Glutamatergic neuron (in vitro differentiated cells): Measurements from ENCODE around the gene NECAB2. TPM values are rescaled to one million over a fixed set of nuclear protein-coding genes. Genes with fewer than 3 reads are reported as not detected.
A peak's percentile ranks its signal among the peaks of the same experiment; 100 is the strongest.

Experiments
- DNase-seq: peaks from one replicate; pipeline ENCODE4 v3.0.0; 2022
- H3K27ac Mint-ChIP-seq: one replicate; pipeline ENCODE4 v1.8.0; 2020; ENCODE audit warnings: mild to moderate bottlenecking, mixed read lengths, inconsistent platforms; ENCODE audit not compliant: unreplicated experiment
- H3K27me3 Mint-ChIP-seq: one replicate; pipeline ENCODE4 v1.8.0; 2020; ENCODE audit warnings: mild to moderate bottlenecking, moderate library complexity, mixed read lengths, inconsistent platforms; ENCODE audit not compliant: unreplicated experiment
- H3K36me3 Mint-ChIP-seq: one replicate; pipeline ENCODE4 v1.8.0; 2020; ENCODE audit warnings: mild to moderate bottlenecking, mixed read lengths, inconsistent platforms; ENCODE audit not compliant: unreplicated experiment
- H3K4me1 Mint-ChIP-seq: one replicate; pipeline ENCODE4 v1.8.0; 2020; ENCODE audit warnings: mild to moderate bottlenecking, low read depth, mixed read lengths, inconsistent platforms; ENCODE audit not compliant: unreplicated experiment
- H3K4me3 Mint-ChIP-seq: one replicate; pipeline ENCODE4 v1.8.0; 2020; ENCODE audit warnings: mild to moderate bottlenecking, mixed read lengths, inconsistent platforms; ENCODE audit not compliant: unreplicated experiment
- H3K9me3 Mint-ChIP-seq: one replicate; pipeline ENCODE4 v1.8.0; 2020; ENCODE audit warnings: mild to moderate bottlenecking, moderate library complexity, mixed read lengths, inconsistent platforms; ENCODE audit not compliant: unreplicated experiment
- long read RNA-seq: library from polyadenylated mRNA; unstranded; transcript quantifications from one replicate; pipeline ENCODE4 v2.0.0, GENCODE V29; 2020; ENCODE audit not compliant: unreplicated experiment
- total RNA-seq: library from RNA; stranded (reverse); fragmentation: NEBNext Ultra II Directional; extraction: Animal tissue kit (Norgen Biotek cat#: 25700); gene quantifications from one replicate; pipeline ENCODE4 v1.2.1, GENCODE V29; 2021; ENCODE audit not compliant: unreplicated experiment
- TF ChIP-seq, protein P1 (sequence below): fragments of 200-600 bp; sonication (generic); IDR thresholded peaks from one replicate; pipeline ENCODE4 v1.5.0; 2021; ENCODE audit not compliant: partially characterized antibody, unreplicated experiment

The NECAB2 gene
- total RNA-seq, result 112 TPM
- long read RNA-seq, partial matches to known transcripts, result 3 of 10 reads
- long read RNA-seq, other reads (novel, unspliced or antisense), result 3 of 10 reads

DNA sequence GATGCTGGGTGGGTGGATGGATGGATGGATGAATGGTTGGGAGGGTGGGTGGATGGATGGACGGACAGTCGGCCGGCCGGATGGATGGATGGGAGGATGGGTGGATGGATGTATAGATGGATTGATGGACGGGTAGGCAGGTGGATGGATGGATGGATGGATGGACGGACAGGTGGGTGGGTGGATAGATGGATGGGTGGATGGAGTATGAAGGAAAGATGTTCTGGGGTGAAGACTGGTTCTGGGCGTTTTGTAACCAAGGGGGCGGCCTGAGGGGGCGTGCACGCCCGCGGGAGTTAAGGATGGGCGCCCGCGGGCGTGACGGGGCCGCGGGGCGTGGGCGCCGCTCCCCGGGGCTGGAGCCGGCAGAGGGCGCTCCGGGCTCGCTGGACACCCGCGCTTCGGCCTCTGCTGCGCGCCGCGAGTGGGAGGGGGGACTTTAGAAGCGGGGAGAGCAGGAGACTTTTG is at the start of gene NECAB2:
NECAB2 (plus strand) TSS at position 407 of the 468 bp plus-strand sequence. CDS start 405 bp downstream, outside the sequence.
- Mint-ChIP-seq H3K4me1 (peaks cover 2% of the 10 kb centered on the region), H3K27me3 (peaks cover 11% of the 10 kb centered on the region), H3K27ac (peak within 1 kb of the TSS; percentile 72), H3K4me3 (peak within 1 kb of the TSS; percentile 88), H3K36me3 (no peaks in the 10 kb centered on the region), H3K9me3 (peaks cover 8% of the 10 kb centered on the region)
- TF ChIP-seq, protein P1, sequence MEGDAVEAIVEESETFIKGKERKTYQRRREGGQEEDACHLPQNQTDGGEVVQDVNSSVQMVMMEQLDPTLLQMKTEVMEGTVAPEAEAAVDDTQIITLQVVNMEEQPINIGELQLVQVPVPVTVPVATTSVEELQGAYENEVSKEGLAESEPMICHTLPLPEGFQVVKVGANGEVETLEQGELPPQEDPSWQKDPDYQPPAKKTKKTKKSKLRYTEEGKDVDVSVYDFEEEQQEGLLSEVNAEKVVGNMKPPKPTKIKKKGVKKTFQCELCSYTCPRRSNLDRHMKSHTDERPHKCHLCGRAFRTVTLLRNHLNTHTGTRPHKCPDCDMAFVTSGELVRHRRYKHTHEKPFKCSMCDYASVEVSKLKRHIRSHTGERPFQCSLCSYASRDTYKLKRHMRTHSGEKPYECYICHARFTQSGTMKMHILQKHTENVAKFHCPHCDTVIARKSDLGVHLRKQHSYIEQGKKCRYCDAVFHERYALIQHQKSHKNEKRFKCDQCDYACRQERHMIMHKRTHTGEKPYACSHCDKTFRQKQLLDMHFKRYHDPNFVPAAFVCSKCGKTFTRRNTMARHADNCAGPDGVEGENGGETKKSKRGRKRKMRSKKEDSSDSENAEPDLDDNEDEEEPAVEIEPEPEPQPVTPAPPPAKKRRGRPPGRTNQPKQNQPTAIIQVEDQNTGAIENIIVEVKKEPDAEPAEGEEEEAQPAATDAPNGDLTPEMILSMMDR, result peak; percentile 56
- peak; percentile 78 for DNase-seq

DNA sequence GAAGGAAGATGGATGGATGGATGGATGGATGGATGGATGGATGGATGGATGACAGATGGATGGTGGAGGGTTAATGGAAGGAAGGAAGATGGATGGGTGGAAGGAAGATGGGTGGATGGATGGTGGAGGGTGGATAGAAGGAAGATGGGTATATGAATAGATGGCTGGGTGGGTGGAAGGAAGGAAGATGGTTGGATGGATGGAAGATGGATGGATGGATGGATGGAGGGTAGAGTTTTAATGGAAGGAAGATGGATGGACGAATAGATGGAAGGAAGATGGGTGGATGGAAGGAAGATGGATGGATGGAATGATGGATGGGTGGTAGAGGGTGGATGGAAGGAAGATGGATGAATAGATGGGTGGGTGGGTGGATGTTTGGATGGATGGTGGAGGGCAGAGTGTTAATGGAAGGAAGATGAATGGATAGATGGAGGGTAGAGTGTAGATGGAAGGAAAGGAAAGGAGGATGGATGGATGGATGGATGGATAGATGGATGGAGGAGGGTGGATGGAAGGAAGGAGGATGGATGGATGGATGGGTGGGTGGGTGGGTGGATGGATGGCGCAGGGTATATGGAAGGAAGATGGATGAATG is 47.1 kb upstream of the NECAB2 start:
- Mint-ChIP-seq H3K4me3 (no peak overlapping the region), H3K9me3 (peaks cover 23% of the 10 kb centered on the region), H3K27ac (no peak overlapping the region), H3K4me1 (peaks cover 16% of the 10 kb centered on the region), H3K27me3 (peaks cover 38% of the 10 kb centered on the region), H3K36me3 (peaks cover 42% of the 10 kb centered on the region)
- DNase-seq, result no peak
- TF ChIP-seq, protein P1, result no peak

DNA sequence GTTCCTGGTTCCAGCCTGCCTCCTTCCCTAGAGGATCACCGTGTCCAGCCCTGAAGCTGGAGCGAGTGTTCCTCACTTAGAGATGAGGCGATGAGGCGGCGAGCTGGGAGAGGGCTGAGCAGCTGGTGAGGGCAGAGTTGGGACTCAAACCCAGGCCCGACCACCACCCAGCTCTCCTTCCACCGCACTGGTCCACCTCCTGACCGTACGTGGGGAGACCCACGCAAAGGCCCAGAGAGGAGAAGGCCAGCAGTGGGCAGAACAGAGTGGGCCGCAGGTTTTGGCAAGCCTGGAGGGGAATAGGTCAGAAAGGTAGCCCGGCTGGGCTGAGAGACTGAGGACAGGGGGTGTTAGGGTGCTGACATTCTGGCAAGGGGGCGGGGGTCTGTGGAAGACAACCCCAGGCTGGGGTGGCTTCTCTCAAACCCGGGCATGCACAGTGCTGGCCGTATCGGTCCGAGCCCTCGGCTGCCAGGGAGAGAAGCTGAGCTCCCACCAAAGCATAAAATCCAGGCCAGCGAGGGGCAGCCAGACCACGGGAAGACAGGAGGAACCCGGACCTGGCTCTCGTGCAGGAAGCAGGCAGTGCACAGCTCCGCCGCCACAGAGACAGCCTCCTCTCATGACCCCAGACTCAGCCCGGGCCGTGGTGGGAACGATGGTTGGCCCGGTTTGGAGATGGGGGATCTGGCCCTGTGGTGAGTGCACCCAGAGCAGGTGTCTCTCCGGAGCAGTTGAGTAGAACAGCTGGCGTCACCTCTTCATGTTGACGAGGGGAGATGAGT is 44.3 kb upstream of the NECAB2 start:
- DNase-seq, result no peak
- H3K36me3 Mint-ChIP-seq, result peaks cover 21% of the 10 kb centered on the region
- H3K4me3 Mint-ChIP-seq, result no peak overlapping the region
- no peak overlapping the region for H3K27ac Mint-ChIP-seq
- H3K4me1 Mint-ChIP-seq, result peaks cover 29% of the 10 kb centered on the region
- H3K9me3 Mint-ChIP-seq, result peaks cover 11% of the 10 kb centered on the region
- H3K27me3 Mint-ChIP-seq, result peaks cover 24% of the 10 kb centered on the region
- TF ChIP-seq, protein P1, result no peak

DNA sequence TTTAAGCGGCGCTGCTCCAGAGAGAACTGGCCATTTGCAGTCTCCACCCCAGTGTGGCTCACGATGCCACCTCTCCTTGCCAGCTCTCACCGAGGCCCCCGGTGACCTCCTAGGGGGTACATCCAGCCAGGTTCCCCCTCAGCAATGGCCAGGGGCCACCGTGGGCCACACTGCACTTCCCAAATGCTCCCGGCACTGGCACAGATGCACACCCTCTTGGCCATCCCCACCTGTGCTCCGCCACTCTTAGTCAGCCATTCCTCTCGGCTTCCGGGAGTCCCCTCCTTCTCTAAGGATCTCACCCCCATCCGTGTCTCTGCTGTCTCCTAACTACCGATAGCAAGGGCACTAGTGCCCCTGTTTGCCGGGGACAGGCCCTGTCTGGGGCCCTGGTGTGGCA is 43.4 kb upstream of the NECAB2 start:
- H3K4me1 Mint-ChIP-seq, result peaks cover 29% of the 10 kb centered on the region
- peaks cover 12% of the 10 kb centered on the region for H3K36me3 Mint-ChIP-seq
- no peak overlapping the region for H3K27ac Mint-ChIP-seq
- no peak for DNase-seq
- TF ChIP-seq, protein P1, result no peak
- H3K27me3 Mint-ChIP-seq, result peaks cover 17% of the 10 kb centered on the region
- peaks cover 9% of the 10 kb centered on the region for H3K9me3 Mint-ChIP-seq
- H3K4me3 Mint-ChIP-seq, result no peak overlapping the region
